Activated CD8-positive, alpha-beta T cell treated with anti-CD3 and anti-CD28 coated beads for 36 hours (primary cell): ENCODE data around the gene TRIM63. TPM values are rescaled to one million over a fixed set of nuclear protein-coding genes. Genes with fewer than 3 reads are reported as not detected.

ENCODE experiments used
- ATAC-seq: fragments of 200-7000 bp; cut with Tn5 transposase; one replicate; pipeline ENCODE4 v1.10.0; 2021; ENCODE audit warnings: mild to moderate bottlenecking, moderate library complexity
- CTCF ChIA-PET: fragments of 350-600 bp; sonication (Branson Sonifier 250); formaldehyde crosslinking; loops from one replicate; lab custom pipeline; 2021; ENCODE audit warnings: antibody characterized with exemption; lab: Charles Lee
- POLR2A ChIA-PET: fragments of 350-600 bp; sonication (Branson Sonifier 250); formaldehyde crosslinking; loops from one replicate; lab custom pipeline; 2021; ENCODE audit warnings: antibody characterized with exemption; lab: Charles Lee
- DNase-seq: peaks from one replicate; pipeline ENCODE4 v3.0.0-alpha.2; 2020
- H3K27ac Mint-ChIP-seq: one replicate; pipeline ENCODE4 v1.8.0; 2021; ENCODE audit warnings: mild to moderate bottlenecking, mixed read lengths
- H3K27me3 Mint-ChIP-seq: one replicate; pipeline ENCODE4 v1.8.0; 2021; ENCODE audit warnings: mixed read lengths
- H3K36me3 Mint-ChIP-seq: one replicate; pipeline ENCODE4 v1.8.0; 2021; ENCODE audit warnings: low read depth, mixed read lengths
- H3K4me1 Mint-ChIP-seq: one replicate; pipeline ENCODE4 v1.8.0; 2021; ENCODE audit warnings: low read depth, mixed read lengths
- H3K4me3 Mint-ChIP-seq: one replicate; pipeline ENCODE4 v1.8.0; 2021; ENCODE audit warnings: mild to moderate bottlenecking, moderate library complexity, mixed read lengths
- H3K9me3 Mint-ChIP-seq: one replicate; pipeline ENCODE4 v1.8.0; 2021; ENCODE audit warnings: mixed read lengths
- CTCF ChIP-seq: fragments of 200-600 bp; IDR thresholded peaks from one replicate; pipeline ENCODE4 v1.8.0; 2022; ENCODE audit warnings: antibody characterized with exemption, mild to moderate bottlenecking
- intact Hi-C: fragments of 100-400 bp; cut with micrococcal nuclease; formaldehyde crosslinking; loops from one replicate; pipeline ENCODE4 v1.10.0; 2022
- total RNA-seq, 2 experiments: library from RNA; stranded (reverse); gene quantifications; one replicate each; pipeline ENCODE4 v1.2.3, GENCODE V29; 2021

TRIM63 gene
- total RNA-seq, 2 experiments from 2014 or later, result 0.18 TPM; not detected in 1

DNA sequence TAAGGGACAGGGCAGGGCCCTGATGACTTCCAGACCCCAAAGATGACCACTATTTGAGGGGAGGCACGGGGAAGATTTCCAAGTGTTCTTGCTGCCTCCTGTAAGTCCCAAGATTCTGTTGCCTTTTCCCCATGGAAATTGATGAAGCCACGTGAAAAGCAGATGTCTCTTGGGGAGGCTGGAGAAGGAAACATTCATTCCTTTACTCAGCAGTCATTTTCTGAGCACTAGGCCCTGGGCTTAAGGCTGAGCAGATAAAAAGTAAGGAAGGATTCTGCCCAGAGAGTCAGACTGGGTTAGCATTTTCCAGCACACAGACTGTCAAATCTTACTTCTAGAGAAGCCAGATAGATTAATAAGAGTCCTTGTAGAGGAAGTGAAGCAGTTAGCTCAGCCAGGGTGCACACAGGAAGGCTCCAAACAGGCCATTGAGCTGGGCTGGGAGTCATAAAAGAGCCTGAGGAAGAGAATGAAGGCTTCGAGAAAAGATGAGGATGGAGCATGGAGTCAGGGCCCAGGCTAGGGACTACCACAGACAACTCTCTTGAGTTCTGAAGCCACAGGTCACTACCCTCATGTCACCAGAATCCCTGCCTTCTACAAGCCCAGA is 35.7 kb downstream of the TRIM63 start:
- no peak for ATAC-seq

GRCh38 chr1:26031196-26031595 is 36.2 kb downstream of the TRIM63 start:
- H3K9me3 Mint-ChIP-seq, result no peaks in the 10 kb centered on the region
- ChIA-PET POLR2A (no interaction called here), CTCF (no interaction called here)
- intact Hi-C loops, result loop anchor here (10.0 kb wide), 1 partner anchor 114 kb away; no protein-coding TSS in a partner anchor
- H3K4me3 Mint-ChIP-seq, result no peak overlapping the region
- no peak overlapping the region for H3K27ac Mint-ChIP-seq
- no peaks in the 10 kb centered on the region for H3K27me3 Mint-ChIP-seq
- H3K36me3 Mint-ChIP-seq, result no peaks in the 10 kb centered on the region
- H3K4me1 Mint-ChIP-seq, result peaks cover 13% of the 10 kb centered on the region
- DNase-seq, result no peak
- TF ChIP-seq CTCF, result no peak
- ATAC-seq, result no peak

More for the DNA sequence above, 35.7 kb downstream of the TRIM63 start:
- POLR2A ChIA-PET, result no interaction called here
- intact Hi-C loops, result loop anchor here (10.0 kb wide), 1 partner anchor 113 kb away; no protein-coding TSS in a partner anchor
- CTCF ChIA-PET, result interaction anchor here (5.7 kb wide), 1 partner anchor 13 kb away, joined by 31 read pairs; the partner anchor contains the start of gene SLC30A2
- DNase-seq, result no peak
- Mint-ChIP-seq H3K9me3 (no peaks in the 10 kb centered on the region), H3K36me3 (no peaks in the 10 kb centered on the region), H3K27ac (no peak overlapping the region), H3K4me3 (no peak overlapping the region), H3K27me3 (no peaks in the 10 kb centered on the region), H3K4me1 (peaks cover 17% of the 10 kb centered on the region)
- TF ChIP-seq CTCF, result no peak

DNA sequence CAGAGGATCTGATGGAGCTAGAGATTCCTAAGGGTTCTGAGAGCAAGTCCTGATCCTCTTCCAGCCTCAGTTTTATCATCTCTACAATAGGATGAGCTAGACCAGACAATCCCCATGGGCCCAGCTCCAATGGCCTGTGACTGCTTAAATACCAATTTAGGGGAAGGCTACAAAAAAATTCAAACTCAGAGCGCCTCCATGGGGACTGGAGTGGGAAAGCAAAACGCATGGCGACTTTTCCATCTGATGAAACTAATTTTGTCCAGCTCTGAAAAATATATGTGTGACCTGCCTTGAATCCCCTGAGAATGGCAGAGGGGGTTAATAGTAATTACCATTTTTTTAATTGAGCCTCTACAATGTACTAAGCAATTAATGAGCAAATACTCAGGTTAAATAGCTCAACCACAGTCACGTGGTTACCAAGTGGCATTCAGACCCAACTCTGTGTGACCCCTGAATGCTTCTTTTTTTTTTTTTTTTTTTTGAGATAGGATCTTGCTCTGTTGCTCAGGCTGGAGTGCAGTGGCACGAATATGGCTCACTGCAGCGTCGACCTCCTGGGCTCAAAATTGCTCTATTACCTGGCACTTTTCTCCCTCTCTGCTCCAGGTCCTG is 37.5 kb downstream of the TRIM63 start:
- ChIA-PET CTCF (interaction anchor here (0.6 to 1.7 kb wide), 7 partner anchors 8 to 601 kb away, joined by 3 to 8 read pairs (median 3); no protein-coding TSS in a partner anchor), POLR2A (no interaction called here)
- no peaks in the 10 kb centered on the region for H3K36me3 Mint-ChIP-seq
- no peak overlapping the region for H3K4me3 Mint-ChIP-seq
- peaks cover 10% of the 10 kb centered on the region for H3K4me1 Mint-ChIP-seq
- no peak for TF ChIP-seq CTCF
- no peak overlapping the region for H3K27ac Mint-ChIP-seq
- intact Hi-C loops, result loop anchor here (10.0 kb wide), 1 partner anchor 115 kb away; no protein-coding TSS in a partner anchor
- H3K27me3 Mint-ChIP-seq, result no peaks in the 10 kb centered on the region
- ATAC-seq (no peak), DNase-seq (no peak)
- no peaks in the 10 kb centered on the region for H3K9me3 Mint-ChIP-seq

DNA sequence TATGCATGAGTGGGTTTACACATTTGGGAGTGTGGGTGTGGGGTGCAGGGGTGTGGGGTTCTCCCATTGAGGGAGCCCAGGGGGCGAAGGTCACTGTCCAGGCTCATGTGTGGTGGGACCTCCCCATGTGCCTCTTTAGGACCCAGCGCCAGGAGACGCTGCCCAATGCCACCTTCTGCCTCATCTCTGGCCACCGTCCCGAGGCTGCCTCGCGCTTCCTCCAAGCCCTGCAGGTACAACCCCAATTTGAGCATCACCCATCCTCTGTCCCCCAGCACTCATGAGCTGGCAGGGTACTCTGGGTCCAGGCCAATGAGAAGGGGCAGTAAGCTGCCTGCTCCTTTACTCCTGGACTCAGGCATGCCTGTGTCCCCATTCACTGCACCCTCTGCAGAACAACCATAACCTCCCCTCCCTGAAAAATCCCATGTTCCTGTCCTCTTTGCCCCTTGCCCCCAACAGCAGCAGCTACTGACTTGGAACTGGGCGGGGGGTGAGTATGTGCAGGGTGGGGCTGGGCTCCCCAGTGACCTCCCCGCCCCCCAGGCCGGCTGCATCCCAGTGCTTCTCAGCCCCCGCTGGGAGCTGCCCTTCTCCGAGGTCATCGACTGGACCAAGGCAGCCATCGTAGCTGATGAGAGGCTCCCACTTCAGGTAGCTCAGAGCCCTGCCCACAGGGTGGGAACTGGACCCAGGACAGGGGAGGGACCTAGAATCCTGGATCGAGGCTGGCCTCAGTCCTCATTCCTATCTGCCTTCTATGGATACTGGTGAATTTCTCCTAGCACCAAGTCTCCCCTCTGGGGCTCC is 38.2 kb downstream of the TRIM63 start:
- no peaks in the 10 kb centered on the region for H3K36me3 Mint-ChIP-seq
- no peak for ATAC-seq
- H3K27ac Mint-ChIP-seq, result no peak overlapping the region

More for the DNA sequence above, 38.2 kb downstream of the TRIM63 start:
- intact Hi-C loops, result no loop called here
- Mint-ChIP-seq H3K9me3 (no peaks in the 10 kb centered on the region), H3K4me1 (peaks cover 4% of the 10 kb centered on the region), H3K27me3 (no peaks in the 10 kb centered on the region), H3K4me3 (no peak overlapping the region)
- ChIA-PET CTCF (interaction anchor here (1.2 to 1.7 kb wide), 5 partner anchors 9 to 134 kb away, joined by 3 to 8 read pairs (median 6); no protein-coding TSS in a partner anchor), POLR2A (no interaction called here)
- DNase-seq, result no peak
- no peak for TF ChIP-seq CTCF
